ENCODE measurements around the gene SLC7A14.

Gene SLC7A14

DNA sequence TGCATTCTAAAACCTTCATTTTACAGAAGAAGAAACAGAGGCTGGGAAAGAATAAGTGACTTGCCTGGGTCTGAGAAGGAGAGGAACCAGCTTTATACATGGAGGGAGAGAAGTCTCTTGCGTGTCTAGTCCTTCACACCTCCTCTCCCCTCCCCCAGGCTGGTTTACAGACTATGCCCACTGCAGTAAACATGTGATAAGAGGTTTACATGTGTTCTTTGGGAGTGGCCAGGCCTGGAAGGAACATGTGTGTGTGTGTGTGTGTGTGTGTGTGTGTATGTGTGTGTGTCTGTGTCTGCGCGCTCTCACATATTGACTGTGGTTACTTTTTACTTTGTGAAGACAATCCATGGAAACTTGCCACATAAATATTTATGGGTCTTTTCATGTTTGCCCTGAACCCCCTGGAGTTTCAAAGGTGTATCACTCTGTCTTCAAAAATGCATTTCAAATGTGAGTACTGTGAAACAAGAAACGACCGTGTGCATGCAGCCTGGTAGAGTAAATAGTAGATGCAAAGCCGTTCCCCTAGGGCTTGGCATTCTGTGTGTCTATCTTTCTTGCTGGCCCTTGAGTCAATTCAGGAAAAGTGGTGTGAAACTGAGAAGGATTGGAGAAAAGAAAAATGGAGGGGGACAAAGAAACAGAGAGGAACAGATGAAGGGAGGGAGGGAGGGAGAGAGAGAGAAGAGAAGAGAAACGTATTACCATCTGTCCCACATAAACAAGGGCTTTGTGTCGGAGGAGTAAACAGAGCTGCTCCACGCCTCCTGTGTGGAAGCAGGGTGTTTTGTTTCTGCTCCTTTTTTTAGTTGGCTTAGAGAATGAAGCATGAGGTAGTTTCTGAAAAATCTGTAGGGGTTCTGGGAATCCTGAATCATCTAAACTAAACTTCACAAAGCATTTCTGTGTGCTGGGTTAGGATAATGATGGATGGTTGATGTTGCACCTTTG lies 115.5 kb downstream of the SLC7A14 start:
- no peak for DNase-seq (ENCODE audit: low read depth)

DNA sequence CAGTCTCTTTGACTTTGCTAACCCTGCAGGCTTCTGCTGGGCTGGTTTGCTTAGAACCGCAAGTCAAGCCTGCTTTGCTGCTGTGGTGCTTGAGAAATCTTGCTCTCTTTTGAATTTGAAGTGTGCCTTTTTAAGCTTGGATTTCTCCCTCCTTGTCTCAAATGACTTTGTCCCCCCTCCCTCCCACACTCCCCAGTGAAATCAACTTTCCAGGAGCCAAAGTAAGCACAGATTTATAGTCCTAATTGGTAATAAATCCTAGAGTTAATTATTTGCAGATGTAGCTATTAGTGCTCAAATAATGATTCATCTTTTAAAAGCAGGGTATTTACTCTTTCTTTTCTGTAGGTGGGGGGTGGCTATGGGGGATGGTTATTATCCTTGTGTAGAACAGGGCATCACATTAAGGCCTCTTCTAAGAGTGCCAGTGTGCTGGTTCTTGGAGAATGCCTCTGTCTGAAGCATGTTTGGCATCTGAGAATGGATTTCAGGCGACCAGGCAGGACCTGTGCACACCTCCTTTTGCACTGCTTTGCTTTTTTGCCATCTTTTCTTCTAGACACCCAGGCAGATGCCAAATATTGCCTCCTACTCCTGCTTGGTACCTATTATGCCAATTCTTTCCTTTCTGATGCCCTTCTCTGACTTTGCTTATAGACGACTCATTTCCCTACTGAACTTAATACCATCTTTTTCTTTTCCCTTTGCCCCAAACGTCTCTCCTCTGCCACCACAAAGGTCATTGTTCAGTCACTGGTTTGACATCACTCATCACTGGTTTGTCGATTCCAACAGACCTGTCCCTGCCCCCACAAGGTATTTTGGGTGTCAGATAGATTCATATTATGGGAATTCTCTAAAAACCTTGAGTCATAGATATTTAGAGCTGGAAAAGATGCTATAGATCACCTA lies 116.5 kb downstream of the SLC7A14 start:
- DNase-seq (ENCODE audit: low read depth): no peak

DNA sequence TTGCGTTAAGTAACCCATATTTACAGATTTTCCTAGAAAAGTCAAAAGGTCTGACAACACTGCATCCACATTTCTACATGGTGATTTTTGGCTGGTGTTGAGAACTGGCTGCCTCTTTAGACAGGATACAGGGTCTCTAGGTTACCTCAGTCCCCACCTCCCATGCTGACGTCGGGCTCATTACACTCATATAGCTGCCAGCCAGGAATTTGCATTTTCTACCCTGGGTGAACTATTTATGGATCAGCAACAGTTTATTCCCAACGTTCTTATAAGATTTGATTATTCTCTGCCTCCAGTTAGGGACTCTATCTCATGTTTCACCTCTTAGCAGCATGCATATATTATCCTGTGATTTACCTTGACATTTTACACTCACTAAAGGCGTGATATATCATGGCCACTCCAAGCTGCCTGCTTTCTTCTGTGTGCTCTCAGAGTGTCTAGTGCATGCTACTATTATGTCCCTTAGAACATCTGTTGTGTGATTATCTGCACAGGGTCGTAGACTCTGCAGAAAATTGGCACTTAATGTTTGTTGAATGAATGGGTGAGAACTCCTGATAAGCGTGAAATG lies 118.2 kb downstream of the SLC7A14 start:
- no peak for DNase-seq (ENCODE audit: low read depth)

DNA sequence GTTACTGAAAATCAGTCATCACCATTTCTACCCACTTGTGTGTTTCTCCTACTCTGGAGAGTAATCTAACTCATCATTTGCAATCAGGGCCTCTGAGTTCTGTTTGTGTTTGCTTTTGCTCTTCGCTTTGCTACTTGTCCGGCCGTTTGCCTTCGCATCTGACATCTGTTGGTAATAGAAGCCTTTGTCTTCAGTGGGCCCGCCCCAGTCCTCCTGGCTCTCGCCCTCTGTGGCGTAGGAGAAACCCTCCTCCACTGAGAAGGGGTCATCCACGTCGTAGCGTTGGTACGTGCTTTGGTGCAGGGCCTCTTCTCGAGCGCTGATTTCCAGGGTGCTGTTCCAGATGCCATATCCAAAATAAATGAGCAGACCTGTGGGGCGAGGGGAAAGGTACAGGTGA lies 118.9 kb downstream of the SLC7A14 start:
- DNase-seq (ENCODE audit: low read depth): no peak

DNA sequence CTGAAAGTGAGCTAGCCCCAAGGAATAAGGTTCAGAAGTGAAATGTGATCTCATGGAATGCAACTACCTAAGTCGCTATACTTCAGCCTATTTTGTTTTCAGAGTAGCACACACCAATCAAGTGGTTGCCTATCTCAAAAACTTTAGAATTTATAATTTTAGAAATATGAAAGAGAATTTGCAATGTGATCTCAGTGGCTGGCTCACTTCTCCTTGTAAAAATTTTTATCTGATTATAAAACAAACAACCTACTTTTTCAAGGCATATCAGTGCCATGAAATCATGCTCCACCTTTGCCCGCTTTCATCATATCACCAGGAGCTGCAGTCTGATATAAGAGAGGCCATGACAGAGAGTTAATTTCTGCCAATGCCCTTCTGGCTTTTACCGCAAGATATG lies 119.9 kb downstream of the SLC7A14 start:
- no peak for DNase-seq (ENCODE audit: low read depth)

DNA sequence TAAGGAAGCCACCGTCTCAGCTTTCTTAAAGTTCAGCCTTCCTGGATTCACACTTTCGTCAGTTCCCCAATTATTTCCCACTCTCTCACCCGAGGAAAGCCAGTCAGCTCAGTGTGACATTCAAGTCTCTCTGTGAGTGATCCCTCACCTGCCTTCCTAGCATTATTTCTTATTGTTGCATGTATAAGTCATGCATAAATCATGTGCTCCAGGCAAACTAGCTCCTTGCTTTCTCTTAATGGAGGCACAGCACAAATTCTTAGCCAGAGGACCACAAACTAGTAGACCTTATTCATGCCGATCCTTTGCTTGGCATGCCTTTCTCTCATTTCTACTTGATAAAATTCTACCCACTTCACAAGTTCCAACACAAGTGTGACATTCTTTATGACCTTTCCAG lies 122.9 kb downstream of the SLC7A14 start:
- no peak for DNase-seq (ENCODE audit: low read depth)

DNA sequence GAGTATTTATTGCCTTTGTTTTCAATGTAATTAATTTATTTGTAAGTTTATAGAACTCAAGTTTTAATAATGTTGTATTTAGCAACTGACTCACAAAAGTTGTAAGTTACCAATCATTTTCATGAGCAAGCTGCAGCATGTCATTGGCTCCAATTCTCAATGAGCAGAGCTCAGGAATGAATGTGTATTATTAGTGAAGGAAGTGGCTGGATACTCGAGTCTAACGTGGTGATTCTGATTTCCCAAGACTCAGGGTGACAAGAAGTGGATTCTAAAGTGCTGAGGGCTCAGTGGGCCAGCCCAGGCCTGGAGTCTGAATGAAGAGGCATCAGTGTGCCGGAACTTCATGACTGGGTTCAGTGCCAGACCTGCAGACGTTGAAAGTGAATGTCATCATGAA lies 127.6 kb downstream of the SLC7A14 start:
- DNase-seq (ENCODE audit: low read depth): no peak

DNA sequence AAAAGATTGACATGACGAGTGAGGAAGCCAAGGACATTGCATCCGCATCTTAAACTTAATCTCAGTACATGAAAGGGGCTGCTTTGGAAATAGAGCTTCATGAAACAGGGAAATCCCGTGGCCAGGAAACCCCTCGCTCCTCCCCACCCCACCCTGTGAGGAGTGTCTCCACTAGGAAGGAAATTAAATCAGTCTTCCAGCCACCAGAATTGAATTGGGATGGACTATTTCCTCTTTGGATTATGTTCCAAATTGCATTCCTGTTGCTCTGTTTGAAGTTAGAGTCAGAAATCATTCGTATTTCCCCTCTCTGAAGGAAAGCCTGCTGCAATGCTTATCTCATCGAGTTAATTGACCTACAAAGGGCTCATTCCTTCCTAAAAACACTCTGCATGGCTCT lies 131.4 kb downstream of the SLC7A14 start:
- no peak for DNase-seq (ENCODE audit: low read depth)

DNA sequence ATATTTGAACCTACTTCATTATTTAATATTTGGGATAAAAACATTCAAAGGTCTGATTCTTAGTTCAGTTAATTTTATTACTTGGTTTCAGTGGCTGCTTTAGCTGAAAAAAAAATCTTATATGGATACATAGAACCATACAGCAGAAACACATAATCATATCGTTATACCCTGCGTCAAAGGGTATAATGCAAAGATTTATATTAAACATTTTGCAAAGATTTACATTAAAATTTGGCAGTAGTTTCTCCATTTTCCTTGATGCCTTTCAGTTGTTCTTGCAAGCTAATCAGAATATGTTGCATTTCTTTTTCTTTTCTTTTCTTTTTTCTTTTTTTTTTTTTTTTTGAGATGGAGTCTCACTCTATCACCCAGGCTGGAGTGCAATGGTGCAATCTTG lies 135.8 kb downstream of the SLC7A14 start:
- DNase-seq (ENCODE audit: low read depth): no peak

DNA sequence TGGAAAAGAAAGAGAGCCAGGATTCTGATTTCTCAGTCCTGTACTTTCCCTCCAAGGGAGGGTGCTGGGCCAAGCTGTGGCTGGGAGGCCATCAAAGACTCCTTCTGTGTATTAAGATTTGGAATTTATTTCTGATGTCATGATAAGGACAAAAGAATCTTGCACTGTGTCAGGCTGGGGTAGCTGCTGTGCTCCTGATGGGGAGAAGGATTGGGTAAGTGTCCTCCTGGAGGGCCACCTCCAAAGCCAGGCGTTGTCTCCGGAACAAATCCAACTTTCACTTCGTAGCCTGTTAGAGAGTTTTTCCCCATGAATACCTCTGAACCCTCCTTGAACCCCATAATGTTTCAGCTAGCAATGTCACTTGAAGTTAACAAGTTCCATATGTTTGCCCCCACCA lies 137.3 kb downstream of the SLC7A14 start:
- DNase-seq (ENCODE audit: low read depth): no peak

DNA sequence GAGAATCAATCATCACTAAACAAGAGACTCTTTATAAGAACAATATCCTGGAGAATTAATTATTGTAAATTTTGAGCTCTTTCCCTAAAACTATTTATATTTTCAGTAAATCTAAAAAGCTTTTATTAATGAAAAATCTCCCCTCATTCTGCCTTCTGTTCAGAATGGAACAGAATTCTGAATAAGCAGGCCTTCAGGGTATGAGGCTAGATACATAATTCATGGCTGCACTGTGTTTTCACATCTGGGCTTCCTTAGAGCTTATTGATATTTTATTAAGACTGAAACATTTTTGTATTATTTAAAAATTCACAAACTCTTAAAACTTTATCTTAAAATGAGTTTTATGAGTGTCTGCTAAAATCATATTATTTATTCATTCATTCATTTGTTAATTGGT lies 142.4 kb downstream of the SLC7A14 start:
- no peak for DNase-seq (ENCODE audit: low read depth)

DNA sequence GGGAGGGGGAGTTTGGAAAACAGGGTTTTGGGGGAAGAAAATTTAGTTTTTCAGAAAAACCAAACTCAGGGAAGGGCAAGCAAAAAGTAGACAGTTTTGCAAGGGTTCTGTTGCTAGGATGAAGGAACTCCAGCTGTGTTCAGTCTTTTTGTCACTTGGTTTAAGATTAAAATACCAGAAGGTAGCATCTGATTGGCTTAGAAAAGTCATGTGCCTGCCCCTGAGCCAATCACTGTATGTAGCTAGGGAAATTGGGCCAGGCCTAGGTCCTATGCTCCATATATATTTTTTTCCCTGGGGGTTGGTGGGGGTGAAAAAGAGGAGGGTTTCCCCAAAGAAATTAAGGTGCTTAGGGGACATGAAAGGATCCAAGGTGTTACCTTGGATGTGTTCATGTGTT lies 142.9 kb downstream of the SLC7A14 start:
- no peak for DNase-seq (ENCODE audit: low read depth)

DNA sequence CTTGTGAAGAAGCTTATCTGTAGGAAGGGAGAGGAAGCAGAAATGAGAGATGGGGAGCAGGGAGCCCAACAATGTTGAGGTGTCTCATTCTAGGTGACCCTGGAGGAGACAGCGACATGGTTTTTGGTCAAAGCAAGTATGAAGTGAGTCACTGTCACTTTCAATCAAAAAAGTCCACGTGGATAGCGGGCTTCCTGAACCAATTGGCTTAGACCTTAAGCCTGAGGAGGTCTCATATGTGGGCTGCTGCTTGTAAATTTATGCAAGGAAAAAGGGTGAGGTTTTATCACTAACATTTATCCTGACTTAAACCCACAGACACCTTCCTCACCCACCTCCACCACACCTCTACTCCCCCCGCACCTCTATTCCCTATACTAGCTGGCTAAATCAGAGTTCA lies 144.5 kb downstream of the SLC7A14 start:
- DNase-seq (ENCODE audit: low read depth): no peak

DNA sequence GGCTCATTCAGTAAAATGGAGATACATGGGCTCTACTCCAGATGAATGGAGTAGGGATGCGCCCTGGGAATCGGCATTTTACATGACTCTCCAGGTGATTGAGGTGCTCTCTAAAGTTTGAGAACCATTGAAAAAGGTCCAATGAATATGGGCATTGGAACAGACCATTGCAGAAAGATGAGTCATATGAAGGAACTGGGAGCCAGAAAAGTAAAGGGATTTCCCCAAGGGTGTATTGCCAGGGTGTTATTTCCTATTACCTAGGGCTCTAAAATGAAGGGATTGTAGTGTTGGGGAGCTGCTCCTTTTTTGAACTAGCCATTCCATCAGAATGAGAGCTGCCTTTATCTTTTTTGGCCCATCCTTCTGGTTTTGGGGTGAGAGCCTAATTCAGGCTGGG lies 145.5 kb downstream of the SLC7A14 start:
- no peak for DNase-seq (ENCODE audit: low read depth)

DNA sequence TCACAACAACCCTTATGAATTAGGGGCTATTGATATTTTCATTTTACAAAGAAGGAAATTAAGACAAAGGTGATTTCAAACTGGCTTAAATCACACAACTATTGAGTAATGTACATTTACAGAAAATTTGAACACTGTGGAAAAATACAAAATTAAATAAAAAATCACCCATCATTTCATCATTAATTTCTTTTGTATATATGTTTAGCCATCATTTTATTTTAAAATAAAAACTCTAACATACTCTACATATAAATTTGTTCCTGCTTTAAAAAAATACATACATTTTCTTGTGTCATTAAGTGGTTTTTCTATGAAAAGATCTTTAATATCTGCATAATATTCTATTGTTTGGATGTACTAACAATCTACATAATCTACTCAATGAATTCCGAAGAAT lies 147.0 kb downstream of the SLC7A14 start:
- DNase-seq (ENCODE audit: low read depth): no peak

DNA sequence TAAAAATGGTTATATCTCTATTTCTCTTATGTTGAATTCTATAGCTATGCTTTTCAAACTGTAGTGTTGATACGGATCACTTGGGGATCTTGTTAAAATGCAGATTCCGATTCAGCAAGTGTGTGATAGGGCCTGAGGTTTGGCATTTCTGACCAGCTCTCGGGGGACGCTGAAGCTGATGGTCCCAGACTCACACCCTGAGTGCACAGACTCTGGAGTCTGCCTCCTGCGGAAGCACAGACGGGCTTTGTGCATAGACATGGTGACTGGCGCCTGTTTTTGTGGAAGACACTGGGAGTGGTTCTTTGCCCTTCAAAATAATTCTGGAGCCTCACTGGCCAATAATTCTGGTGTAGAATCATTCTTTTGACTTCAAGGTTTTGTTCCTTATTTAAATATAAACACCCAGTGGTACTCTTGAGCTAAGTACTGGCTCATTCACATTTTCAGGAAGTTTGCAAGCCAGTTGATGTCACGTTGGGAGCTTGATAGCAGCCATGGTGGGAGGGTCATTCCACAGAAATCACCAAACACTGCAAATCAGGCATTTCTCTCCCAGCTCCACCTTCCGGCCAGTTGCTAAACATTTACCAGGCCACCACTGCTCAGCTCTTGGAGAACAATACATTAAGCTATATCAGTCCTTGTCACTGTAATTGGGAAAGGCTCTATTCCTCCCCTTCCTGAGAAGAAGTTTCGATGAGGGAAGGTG lies 148.0 kb downstream of the SLC7A14 start:
- DNase-seq (ENCODE audit: low read depth): no peak

DNA sequence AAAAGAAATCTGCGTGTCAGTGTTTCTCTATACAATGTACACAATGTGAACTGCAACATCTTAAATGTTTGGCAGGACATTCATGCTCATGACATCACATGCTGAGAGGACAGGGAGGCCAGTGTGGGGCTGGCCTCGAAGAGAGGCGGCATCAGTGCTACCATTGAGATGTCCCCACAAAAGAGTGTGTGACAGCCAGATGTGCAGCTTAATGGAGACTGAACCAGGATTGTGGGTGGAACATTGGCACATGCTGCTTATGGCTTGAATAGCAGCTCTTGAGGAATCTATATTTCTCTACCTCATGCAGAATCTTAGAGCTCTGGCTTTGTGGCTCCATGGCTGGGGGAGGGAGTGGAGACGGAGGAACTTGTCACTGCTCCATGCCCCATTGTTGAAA lies 148.7 kb downstream of the SLC7A14 start:
- DNase-seq (ENCODE audit: low read depth): no peak

DNA sequence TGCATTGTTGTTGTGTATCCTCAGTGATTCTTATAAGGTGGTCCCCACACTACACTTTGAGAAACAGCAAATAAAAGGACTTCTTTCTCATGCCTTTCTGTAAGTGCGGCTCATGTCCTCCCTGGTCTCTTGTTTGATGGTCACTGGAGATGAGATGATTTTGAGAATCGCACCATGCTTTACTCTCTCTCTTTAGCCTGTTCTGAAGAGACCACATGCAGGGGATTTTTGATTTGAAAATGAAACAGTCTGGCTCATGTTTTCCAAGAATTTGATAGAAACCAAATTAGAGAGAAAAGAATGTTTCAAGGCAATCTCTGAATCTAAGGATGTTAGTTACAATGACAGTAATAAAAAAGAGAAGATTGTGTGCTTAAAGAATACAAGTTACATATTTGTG lies 149.2 kb downstream of the SLC7A14 start:
- no peak for DNase-seq (ENCODE audit: low read depth)

DNA sequence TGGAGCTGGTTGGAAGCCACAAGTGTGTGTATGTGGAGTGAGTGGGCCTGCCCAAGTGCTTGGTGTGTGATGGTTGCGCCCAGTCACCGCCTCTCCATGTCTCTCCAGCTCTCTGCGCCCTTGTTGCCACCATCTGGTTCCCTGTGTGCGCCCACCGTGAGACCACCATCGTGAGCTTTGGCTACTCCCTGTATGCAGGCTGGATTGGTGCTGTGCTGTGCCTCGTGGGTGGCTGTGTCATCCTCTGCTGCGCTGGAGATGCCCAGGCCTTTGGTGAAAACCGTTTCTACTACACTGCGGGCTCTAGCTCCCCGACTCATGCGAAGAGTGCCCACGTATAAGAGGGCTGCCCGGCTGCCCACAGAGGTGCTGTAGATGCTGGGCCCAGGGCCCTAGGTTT lies 153.5 kb downstream of the SLC7A14 start:
- no peak for DNase-seq (ENCODE audit: low read depth)

DNA sequence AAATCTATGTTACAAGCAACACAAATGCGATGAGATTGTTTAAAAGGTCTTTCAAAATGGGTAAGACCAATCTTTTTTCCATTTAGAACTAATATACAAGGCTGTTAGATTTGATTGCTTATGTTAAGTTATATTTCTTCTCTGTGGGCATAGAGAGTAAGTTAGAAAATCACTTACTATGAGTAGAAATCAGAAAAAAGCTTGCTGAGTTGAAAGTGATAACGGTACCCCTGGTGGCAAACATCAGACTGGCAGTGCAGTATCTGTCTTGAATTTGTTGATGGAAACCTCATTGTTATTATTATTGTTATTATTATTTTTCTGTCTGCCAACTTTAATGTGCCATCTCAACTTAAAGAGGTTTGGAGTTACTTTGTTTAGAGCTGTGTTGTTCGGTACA lies 154.8 kb downstream of the SLC7A14 start:
- DNase-seq (ENCODE audit: low read depth): no peak

DNA sequence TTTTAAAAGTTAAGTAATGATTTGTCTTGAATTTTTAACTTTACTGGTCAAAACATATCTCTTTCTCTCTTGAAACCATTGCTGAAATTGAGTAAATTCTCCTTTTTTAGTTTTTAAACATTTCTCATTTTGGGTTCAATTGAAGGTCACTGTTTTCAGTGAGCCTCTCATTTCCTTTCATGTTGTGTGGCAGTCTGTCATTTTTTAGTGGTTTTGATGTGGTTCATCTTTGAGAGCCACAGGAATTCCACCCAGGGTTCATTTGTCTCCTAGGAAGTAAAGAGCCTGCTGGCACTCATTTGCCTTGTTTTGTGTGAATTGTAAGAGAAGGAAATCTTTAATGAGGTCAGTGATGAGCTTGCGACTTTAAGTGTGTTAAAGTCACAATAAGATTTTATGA lies 156.8 kb downstream of the SLC7A14 start:
- DNase-seq (ENCODE audit: low read depth): no peak

DNA sequence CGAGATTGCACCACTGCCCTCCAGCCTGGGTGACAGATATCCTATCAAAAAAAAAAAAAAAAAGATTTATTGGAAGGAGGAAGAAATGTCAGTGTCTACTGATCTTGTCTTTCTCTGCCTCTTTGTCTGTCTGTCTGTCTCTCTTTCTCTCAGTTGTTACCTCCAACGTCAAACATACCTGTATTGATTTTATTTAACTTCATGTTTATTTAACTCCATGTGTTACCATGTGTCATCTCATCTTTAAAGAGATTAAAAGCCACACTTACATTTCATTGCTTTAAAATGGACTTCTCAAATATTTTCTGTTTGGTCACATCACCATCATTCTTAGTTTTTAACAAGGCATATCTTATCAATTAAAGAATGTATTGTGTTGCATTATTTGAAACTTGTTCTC lies 157.8 kb downstream of the SLC7A14 start:
- DNase-seq (ENCODE audit: low read depth): no peak

Measured in T-helper 22 cell (primary cell).